Upper lobe of left lung (tissue), 4 donors: ENCODE data around the gene CENPF.

ENCODE experiments used
- CTCF ChIP-seq, 6 experiments: fragments of 450-650 bp in 4 of 6; fragments of 200-600 bp in 2 of 6; sonication (generic) in 2 of 6; IDR thresholded peaks; one replicate each; pipeline ENCODE4 v1.5.1; 2016 to 2019; ENCODE audit warnings: antibody characterized with exemption in 6 of 6
- EP300 ChIP-seq, 4 donors: sonication (generic); formaldehyde crosslinking; IDR thresholded peaks; one replicate each; pipeline ENCODE4 v1.5.1; 2017; ENCODE audit warnings: antibody characterized with exemption in 4 of 4, control low read depth in 2 of 4
- POLR2A ChIP-seq, 4 donors: fragments of 450-650 bp; IDR thresholded peaks; one replicate each; pipeline ENCODE4 v1.5.1; 2016 to 2017; ENCODE audit warnings: antibody characterized with exemption in 4 of 4, mild to moderate bottlenecking in 2 of 4
- POLR2AphosphoS5 ChIP-seq, 2 donors: sonication (generic); formaldehyde crosslinking; IDR thresholded peaks; one replicate each; pipeline ENCODE4 v1.5.1; 2017; ENCODE audit warnings: antibody characterized with exemption in 2 of 2

- TF ChIP-seq CTCF (IDR thresholded peaks at IDR 0.05) (no peak), POLR2A (IDR thresholded peaks at IDR 0.05) (no peak), EP300 (IDR thresholded peaks at IDR 0.05) (no peak), POLR2AphosphoS5 (IDR thresholded peaks at IDR 0.05) (no peak)
Observed at GRCh38 chr1:214557952-214558735, 44.9 kb upstream of the CENPF start.
